ENCODE data around the gene TRPV5.

TRPV5 gene

GRCh38 chr7:142925413-142925812, 8.1 kb downstream of the TRPV5 start:
- no peak for DNase-seq (ENCODE audit: low read depth)
- TF ChIP-seq CTCF (IDR thresholded peaks at IDR 0.05; ENCODE audit: insufficient read depth, low read depth, low read length, missing control alignments): no peak
- no peak overlapping the region for H3K4me3 ChIP-seq (ENCODE audit: low read length)

- TF ChIP-seq CTCF (IDR thresholded peaks at IDR 0.05; ENCODE audit: insufficient read depth, low read depth, low read length, missing control alignments): no peak
These were observed 10.2 kb downstream of the TRPV5 start for GRCh38 chr7:142923391-142923790.

GRCh38 chr7:142919656-142920055, 13.9 kb downstream of the TRPV5 start:
- DNase-seq (ENCODE audit: low read depth): no peak
- TF ChIP-seq CTCF (IDR thresholded peaks at IDR 0.05; ENCODE audit: insufficient read depth, low read depth, low read length, missing control alignments): no peak
- H3K4me3 ChIP-seq (ENCODE audit: low read length): no peak overlapping the region

More at GRCh38 chr7:142923391-142923790, 10.2 kb downstream of the TRPV5 start:
- no peak for DNase-seq (ENCODE audit: low read depth)
- no peak overlapping the region for H3K4me3 ChIP-seq (ENCODE audit: low read length)

GRCh38 chr7:142918901-142919300, 14.6 kb downstream of the TRPV5 start:
- no peak for TF ChIP-seq CTCF (IDR thresholded peaks at IDR 0.05; ENCODE audit: insufficient read depth, low read depth, low read length, missing control alignments)
- no peak for DNase-seq (ENCODE audit: low read depth)
- H3K4me3 ChIP-seq (ENCODE audit: low read length): no peak overlapping the region

GRCh38 chr7:142917447-142917846, 16.1 kb downstream of the TRPV5 start:
- no peak for DNase-seq (ENCODE audit: low read depth)
- H3K4me3 ChIP-seq (ENCODE audit: low read length): no peak overlapping the region
- TF ChIP-seq CTCF (IDR thresholded peaks at IDR 0.05; ENCODE audit: insufficient read depth, low read depth, low read length, missing control alignments): no peak

GRCh38 chr7:142916508-142916907, 17.0 kb downstream of the TRPV5 start:
- no peak for TF ChIP-seq CTCF (IDR thresholded peaks at IDR 0.05; ENCODE audit: insufficient read depth, low read depth, low read length, missing control alignments)
- DNase-seq (ENCODE audit: low read depth): no peak
- no peak overlapping the region for H3K4me3 ChIP-seq (ENCODE audit: low read length)

GRCh38 chr7:142915315-142915714, 18.2 kb downstream of the TRPV5 start:
- no peak for TF ChIP-seq CTCF (IDR thresholded peaks at IDR 0.05; ENCODE audit: insufficient read depth, low read depth, low read length, missing control alignments)
- no peak overlapping the region for H3K4me3 ChIP-seq (ENCODE audit: low read length)
- DNase-seq (ENCODE audit: low read depth): no peak
